ENCODE results near the gene GABRA1. TPM values are rescaled to one million over a fixed set of nuclear protein-coding genes. Genes with fewer than 3 reads are reported as not detected.

The GABRA1 gene
- total RNA-seq = 1 to 10 TPM in 1 of 4 donors, not detected in 3; 7.9 TPM

DNA sequence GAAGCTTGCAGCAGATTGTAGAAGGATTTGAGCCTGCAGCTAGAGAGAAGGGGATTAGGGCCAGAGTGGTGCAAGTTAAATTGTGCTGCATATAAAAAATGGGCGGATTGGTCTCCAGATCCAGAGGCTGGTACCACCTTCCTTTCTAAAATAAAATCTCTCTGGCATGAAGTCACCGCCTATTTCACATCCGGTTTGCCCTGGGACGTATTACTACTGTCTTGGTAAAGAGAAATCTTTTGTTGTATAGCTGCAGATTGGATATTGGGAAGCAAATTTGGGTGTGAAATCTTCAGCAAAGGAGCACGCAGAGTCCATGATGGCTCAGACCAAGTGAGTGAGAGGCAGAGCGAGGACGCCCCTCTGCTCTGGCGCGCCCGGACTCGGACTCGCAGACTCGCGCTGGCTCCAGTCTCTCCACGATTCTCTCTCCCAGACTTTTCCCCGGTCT is at the start of gene GABRA1:
Gene GABRA1, plus strand, starts transcription at position 180 of the 451 bp plus-strand sequence. CDS start 2,691 bp downstream, outside the sequence.
- in situ Hi-C loops (cut with MboI; ENCODE audit: low pct_ligation_motif_present in 1 of 4, low pct_unique_long_range_greater_than_20kb in 1 of 4, low sequenced_read_pairs in 3 of 4) = no loop called here
- no peak within 1 kb of the TSS for H3K4me3 ChIP-seq

DNA sequence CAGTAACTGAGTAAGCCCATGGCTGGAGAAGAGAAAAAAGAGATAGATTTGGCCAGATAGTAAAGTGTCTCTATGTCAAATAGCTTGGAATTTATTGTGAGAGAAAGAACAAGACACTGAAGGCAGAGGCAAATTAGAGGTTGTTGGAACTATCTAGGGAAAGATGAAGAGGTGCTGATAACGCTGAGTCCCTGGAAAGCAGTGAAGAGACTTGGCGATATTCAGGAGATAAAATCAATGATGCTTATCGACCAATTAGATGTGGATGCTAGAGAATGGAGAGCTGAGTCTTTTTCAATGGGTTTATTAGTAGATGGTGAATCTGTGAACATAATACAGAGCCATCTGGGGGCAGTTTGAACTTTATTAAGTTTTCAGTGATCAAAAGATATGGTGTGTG is 48.6 kb upstream of the GABRA1 start:
- WGBS, 2 donors (ENCODE audit: low coverage in 1 of 2) = 69 to 72% methylated on average over 3 of the region's 3 CpGs
- Histone ChIP-seq H3K27me3 (no peaks in the 10 kb centered on the region), H3K9me3 (no peaks in the 10 kb centered on the region), H3K36me3 (no peaks in the 10 kb centered on the region), H3K4me3 (no peak overlapping the region), H3K4me1 (no peaks in the 10 kb centered on the region), H3K27ac (no peak overlapping the region)
- in situ Hi-C loops (cut with MboI; ENCODE audit: low pct_ligation_motif_present in 1 of 4, low pct_unique_long_range_greater_than_20kb in 1 of 4, low sequenced_read_pairs in 3 of 4) = no loop called here
- intact Hi-C loops (cut with DNase I; ENCODE audit: low total_unique reads) = no loop called here
- no peak for DNase-seq
- TF ChIP-seq POLR2AphosphoS5 (IDR thresholded peaks at IDR 0.05) (no peak), POLR2A (IDR thresholded peaks at IDR 0.05) (no peak), EP300 (IDR thresholded peaks at IDR 0.05; ENCODE audit: low read depth) (no peak)
- TF ChIP-seq, protein P1, sequence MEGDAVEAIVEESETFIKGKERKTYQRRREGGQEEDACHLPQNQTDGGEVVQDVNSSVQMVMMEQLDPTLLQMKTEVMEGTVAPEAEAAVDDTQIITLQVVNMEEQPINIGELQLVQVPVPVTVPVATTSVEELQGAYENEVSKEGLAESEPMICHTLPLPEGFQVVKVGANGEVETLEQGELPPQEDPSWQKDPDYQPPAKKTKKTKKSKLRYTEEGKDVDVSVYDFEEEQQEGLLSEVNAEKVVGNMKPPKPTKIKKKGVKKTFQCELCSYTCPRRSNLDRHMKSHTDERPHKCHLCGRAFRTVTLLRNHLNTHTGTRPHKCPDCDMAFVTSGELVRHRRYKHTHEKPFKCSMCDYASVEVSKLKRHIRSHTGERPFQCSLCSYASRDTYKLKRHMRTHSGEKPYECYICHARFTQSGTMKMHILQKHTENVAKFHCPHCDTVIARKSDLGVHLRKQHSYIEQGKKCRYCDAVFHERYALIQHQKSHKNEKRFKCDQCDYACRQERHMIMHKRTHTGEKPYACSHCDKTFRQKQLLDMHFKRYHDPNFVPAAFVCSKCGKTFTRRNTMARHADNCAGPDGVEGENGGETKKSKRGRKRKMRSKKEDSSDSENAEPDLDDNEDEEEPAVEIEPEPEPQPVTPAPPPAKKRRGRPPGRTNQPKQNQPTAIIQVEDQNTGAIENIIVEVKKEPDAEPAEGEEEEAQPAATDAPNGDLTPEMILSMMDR (IDR thresholded peaks at IDR 0.05) = no peak

More for the DNA sequence above, at the start of gene GABRA1:
- WGBS, 2 donors (ENCODE audit: low coverage in 1 of 2) = 4 to 16% methylated on average over 4 to 16 of the region's 16 CpGs
- TF ChIP-seq POLR2AphosphoS5 (IDR thresholded peaks at IDR 0.05) (no peak), EP300 (IDR thresholded peaks at IDR 0.05; ENCODE audit: low read depth) (no peak), POLR2A (IDR thresholded peaks at IDR 0.05) (no peak)
- TF ChIP-seq, protein P1 (IDR thresholded peaks at IDR 0.05) = no peak
- peaks cover 0 to 3% (median 0%) of the 10 kb centered on the region in 4 donors for H3K4me1 ChIP-seq
- DNase-seq = no peak
- H3K27me3 ChIP-seq = peaks cover 57% of the 10 kb centered on the region
- H3K36me3 ChIP-seq = no peaks in the 10 kb centered on the region
- intact Hi-C loops (cut with DNase I; ENCODE audit: low total_unique reads) = no loop called here
- H3K27ac ChIP-seq = no peak within 1 kb of the TSS
- H3K9me3 ChIP-seq = no peaks in the 10 kb centered on the region

DNA sequence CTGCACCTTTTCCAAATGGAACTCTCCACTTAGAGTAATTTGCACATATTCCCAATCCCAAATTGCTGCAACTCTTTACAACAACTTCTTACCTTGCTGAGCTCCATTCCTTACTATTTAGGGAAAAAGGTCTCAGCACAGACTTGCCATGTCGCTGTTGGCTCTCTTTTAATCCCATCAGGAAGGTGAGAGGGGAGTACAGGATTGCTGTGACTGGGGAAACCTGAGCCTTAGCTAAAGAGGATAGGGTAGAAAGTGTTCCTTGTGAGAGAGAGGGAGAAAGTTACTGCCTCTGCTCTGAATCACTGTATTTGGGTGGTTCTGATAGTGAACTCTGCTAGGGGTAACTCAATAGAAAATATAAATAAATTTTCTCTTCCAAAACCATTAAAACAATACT is 43.7 kb upstream of the GABRA1 start:
- Histone ChIP-seq H3K36me3 (no peaks in the 10 kb centered on the region), H3K27me3 (no peaks in the 10 kb centered on the region), H3K27ac (no peak overlapping the region), H3K4me3 (no peak overlapping the region), H3K9me3 (no peaks in the 10 kb centered on the region), H3K4me1 (no peaks in the 10 kb centered on the region)
- no peak for DNase-seq
- 14 to 16% methylated on average over 1 of the region's 1 CpG for WGBS, 2 donors (ENCODE audit: low coverage in 1 of 2)
- in situ Hi-C loops (cut with MboI; ENCODE audit: low pct_ligation_motif_present in 1 of 4, low pct_unique_long_range_greater_than_20kb in 1 of 4, low sequenced_read_pairs in 3 of 4) (no loop called here), intact Hi-C loops (cut with DNase I; ENCODE audit: low total_unique reads) (no loop called here)
- no peak for TF ChIP-seq POLR2AphosphoS5 (IDR thresholded peaks at IDR 0.05)
- TF ChIP-seq, protein P1 (IDR thresholded peaks at IDR 0.05) = no peak
- TF ChIP-seq POLR2A (IDR thresholded peaks at IDR 0.05) = no peak
- TF ChIP-seq EP300 (IDR thresholded peaks at IDR 0.05; ENCODE audit: low read depth) = no peak

DNA sequence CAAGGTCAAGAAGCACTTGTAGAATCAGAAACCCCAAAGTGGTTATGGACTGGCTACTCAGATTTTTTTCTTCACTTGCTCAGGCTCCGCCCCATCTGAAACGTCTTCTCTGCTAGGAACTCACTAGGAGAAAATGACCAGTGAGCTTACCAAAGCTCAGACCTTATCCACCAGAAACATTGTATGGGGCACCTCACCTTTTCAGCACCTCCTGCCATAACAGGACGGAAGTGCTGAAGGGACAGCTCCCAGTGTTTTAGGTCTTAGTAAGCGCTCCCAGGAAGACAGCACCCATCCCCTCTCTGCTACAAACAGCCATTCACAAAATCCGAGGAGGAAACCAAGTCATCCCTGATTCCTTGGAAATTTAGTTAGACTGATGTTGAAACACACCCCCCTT is 1.2 kb upstream of the GABRA1 start:
- peaks cover 55% of the 10 kb centered on the region for H3K27me3 ChIP-seq
- H3K9me3 ChIP-seq = no peaks in the 10 kb centered on the region
- peaks cover 0 to 3% (median 0%) of the 10 kb centered on the region in 4 donors for H3K4me1 ChIP-seq
- intact Hi-C loops (cut with DNase I; ENCODE audit: low total_unique reads) = no loop called here
- in situ Hi-C loops (cut with MboI; ENCODE audit: low pct_ligation_motif_present in 1 of 4, low pct_unique_long_range_greater_than_20kb in 1 of 4, low sequenced_read_pairs in 3 of 4) = no loop called here
- no peak overlapping the region for H3K4me3 ChIP-seq
- 15% methylated on average over 5 of the region's 5 CpGs; no CpG with 5 or more reads in 1 of the 2 donors for WGBS, 2 donors (ENCODE audit: low coverage in 1 of 2)
- TF ChIP-seq, protein P1 (IDR thresholded peaks at IDR 0.05) = no peak
- TF ChIP-seq EP300 (IDR thresholded peaks at IDR 0.05; ENCODE audit: low read depth) (no peak), POLR2AphosphoS5 (IDR thresholded peaks at IDR 0.05) (no peak), POLR2A (IDR thresholded peaks at IDR 0.05) (no peak)
- no peak overlapping the region for H3K27ac ChIP-seq
- H3K36me3 ChIP-seq = no peaks in the 10 kb centered on the region
- DNase-seq = no peak

Data from transverse colon (tissue), 4 donors.